ENCODE results near the gene IGF1.

The IGF1 gene

DNA sequence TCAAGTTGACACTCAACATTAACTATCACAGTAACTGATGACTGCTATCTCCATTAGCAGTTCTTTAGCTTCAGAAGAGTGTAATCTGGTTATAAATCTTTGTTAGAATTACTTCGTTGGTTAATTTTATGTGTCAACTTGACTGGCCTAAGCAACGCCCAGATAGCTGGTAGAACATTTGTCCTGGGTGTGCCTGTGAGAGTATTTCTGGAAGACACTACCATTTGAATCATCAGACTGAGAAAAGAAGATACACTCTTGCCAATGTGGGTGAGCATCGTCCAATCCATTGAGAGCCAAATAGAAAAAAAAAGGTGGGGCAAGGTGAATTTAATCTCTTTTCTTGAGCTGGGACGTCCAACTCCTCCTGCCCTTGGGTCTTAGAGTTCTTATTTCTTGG, 129.0 kb downstream of the IGF1 start:
- no peak for DNase-seq (ENCODE audit: low read depth, low spot score)
- ChIA-PET POLR2A (no interaction called here), CTCF (no interaction called here)
- no peak overlapping the region for H3K4me3 ChIP-seq (ENCODE audit: low read depth, low read length)
- TF ChIP-seq CTCF (IDR thresholded peaks at IDR 0.05; ENCODE audit: insufficient read depth, low read length, missing control alignments): no peak

- H3K4me3 ChIP-seq (ENCODE audit: low read depth, low read length): no peak overlapping the region
- CTCF ChIA-PET: no interaction called here
- TF ChIP-seq CTCF (IDR thresholded peaks at IDR 0.05; ENCODE audit: insufficient read depth, low read length, missing control alignments): no peak
- DNase-seq (ENCODE audit: low read depth, low spot score): no peak
- POLR2A ChIA-PET: no interaction called here
Observed at GRCh38 chr12:102350070-102350469, 130.3 kb downstream of the IGF1 start.

DNA sequence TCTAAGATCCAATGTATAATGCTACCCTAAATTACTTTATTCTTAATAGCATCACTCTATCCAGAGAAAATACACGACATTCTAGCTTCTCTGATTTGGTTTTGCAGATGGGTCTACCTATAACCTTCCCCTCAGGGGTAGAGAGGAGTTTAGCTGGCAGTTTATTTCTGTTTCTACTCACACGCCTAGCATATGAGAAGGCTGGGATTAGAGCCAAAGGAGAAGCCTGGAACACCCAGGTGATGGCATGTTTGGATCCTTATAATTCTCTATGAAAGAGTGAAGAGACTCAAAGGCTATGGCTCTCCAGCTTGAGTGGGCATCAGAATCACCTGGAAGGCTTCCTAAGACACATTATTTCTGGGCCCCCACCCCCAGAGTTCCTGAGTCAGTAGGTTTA, 131.3 kb downstream of the IGF1 start:
- DNase-seq (ENCODE audit: low read depth, low spot score): no peak
- H3K4me3 ChIP-seq (ENCODE audit: low read depth, low read length): no peak overlapping the region
- TF ChIP-seq CTCF (IDR thresholded peaks at IDR 0.05; ENCODE audit: insufficient read depth, low read length, missing control alignments): no peak
- CTCF ChIA-PET: no interaction called here
- POLR2A ChIA-PET: no interaction called here

- no peak for DNase-seq (ENCODE audit: low read depth, low spot score)
- no peak overlapping the region for H3K4me3 ChIP-seq (ENCODE audit: low read depth, low read length)
- TF ChIP-seq CTCF (IDR thresholded peaks at IDR 0.05; ENCODE audit: insufficient read depth, low read length, missing control alignments): no peak
- ChIA-PET POLR2A (no interaction called here), CTCF (no interaction called here)
Observed at GRCh38 chr12:102347811-102348210, 132.6 kb downstream of the IGF1 start.
